H9 (cell line): ENCODE results near the gene CDH15. TPM values are rescaled to one million over a fixed set of nuclear protein-coding genes. Genes with fewer than 3 reads are reported as not detected.

Source experiments
- DNase-seq: peaks from one replicate; pipeline ENCODE4 v3.0.0-alpha.2; 2017
- H2AFZ ChIP-seq: one replicate; pipeline ENCODE4 v1.6.1; 2013; ENCODE audit warnings: mild to moderate bottlenecking, low read length, control low read depth, moderate library complexity
- H2AK5ac ChIP-seq: 2 replicates; pipeline ENCODE4 v1.6.1; 2013; ENCODE audit warnings: low read length, control low read depth, mixed read lengths; ENCODE audit not compliant: insufficient read length
- H2BK120ac ChIP-seq: one replicate; pipeline ENCODE4 v1.6.1; 2013; ENCODE audit warnings: low read depth, mild to moderate bottlenecking, low read length, control low read depth, inconsistent platforms; ENCODE audit not compliant: poor library complexity, severe bottlenecking
- H2BK12ac ChIP-seq: 2 replicates; pipeline ENCODE4 v1.6.1; 2013; ENCODE audit warnings: low read length, control low read depth, mixed read lengths, low read depth; ENCODE audit not compliant: insufficient read length
- H2BK15ac ChIP-seq: 2 replicates; pipeline ENCODE4 v1.6.1; 2013; ENCODE audit warnings: low read depth, low read length, control low read depth
- H2BK20ac ChIP-seq: one replicate; pipeline ENCODE4 v1.6.1; 2013; ENCODE audit warnings: low read depth, mild to moderate bottlenecking, low read length, control low read depth, inconsistent platforms; ENCODE audit not compliant: poor library complexity, severe bottlenecking
- H2BK5ac ChIP-seq: 2 replicates; pipeline ENCODE4 v1.6.1; 2013; ENCODE audit warnings: low read length, control low read depth, mixed read lengths; ENCODE audit not compliant: insufficient read length
- H3K14ac ChIP-seq: 2 replicates; pipeline ENCODE4 v1.6.1; 2013; ENCODE audit warnings: low read length, control low read depth; ENCODE audit not compliant: insufficient read depth
- H3K18ac ChIP-seq: 2 replicates; pipeline ENCODE4 v1.6.1; 2013; ENCODE audit warnings: low read depth, mild to moderate bottlenecking, mixed read lengths, low read length, control low read depth; ENCODE audit not compliant: insufficient read length
- H3K23ac ChIP-seq: 2 replicates; pipeline ENCODE4 v1.6.1; 2013; ENCODE audit warnings: low read length, control low read depth, mixed read lengths, low read depth; ENCODE audit not compliant: insufficient read length
- H3K23me2 ChIP-seq: 2 replicates; pipeline ENCODE4 v1.6.1; 2013; ENCODE audit warnings: low read depth, mild to moderate bottlenecking, mixed read lengths, low read length, control low read depth; ENCODE audit not compliant: insufficient read length, poor library complexity, severe bottlenecking
- H3K27ac ChIP-seq: 2 replicates; pipeline ENCODE4 v1.5.1; 2013; ENCODE audit warnings: low read length, control low read depth, mixed read lengths, low read depth; ENCODE audit not compliant: insufficient read length
- H3K27me3 ChIP-seq: 2 replicates; pipeline ENCODE4 v1.6.1; 2013; ENCODE audit warnings: low read length, control low read depth, inconsistent platforms; ENCODE audit not compliant: insufficient read depth
- H3K4ac ChIP-seq: 2 replicates; pipeline ENCODE4 v1.6.1; 2013; ENCODE audit warnings: low read depth, mild to moderate bottlenecking, control low read depth, inconsistent platforms, low read length, moderate library complexity
- H3K4me1 ChIP-seq: 2 replicates; pipeline ENCODE4 v1.6.1; 2013; ENCODE audit warnings: low read length, control low read depth, inconsistent platforms; ENCODE audit not compliant: insufficient read depth
- H3K4me2 ChIP-seq: 2 replicates; pipeline ENCODE4 v1.6.1; 2013; ENCODE audit warnings: low read length, control low read depth, mixed read lengths; ENCODE audit not compliant: insufficient read length, insufficient read depth
- H3K56ac ChIP-seq: 2 replicates; pipeline ENCODE4 v1.6.1; 2013; ENCODE audit warnings: low read depth, mild to moderate bottlenecking, mixed read lengths, low read length, control low read depth; ENCODE audit not compliant: insufficient read length
- H3K79me1 ChIP-seq: 2 replicates; pipeline ENCODE4 v1.6.1; 2013; ENCODE audit warnings: low read depth, mild to moderate bottlenecking, moderate library complexity, low read length, control low read depth, inconsistent platforms; ENCODE audit not compliant: insufficient read depth, poor library complexity, severe bottlenecking
- H3K79me2 ChIP-seq: 2 replicates; pipeline ENCODE4 v1.6.1; 2013; ENCODE audit warnings: low read length, control low read depth, inconsistent platforms; ENCODE audit not compliant: insufficient read depth
- H3K9ac ChIP-seq: 2 replicates; pipeline ENCODE4 v1.6.1; 2013; ENCODE audit warnings: low read length, control low read depth, mixed read lengths; ENCODE audit not compliant: insufficient read length; ENCODE audit errors: extremely low read depth
- H3K9me3 ChIP-seq: one replicate; pipeline ENCODE4 v1.6.1; 2013; ENCODE audit warnings: low read depth, low read length, inconsistent platforms; ENCODE audit not compliant: control insufficient read depth
- H3T11ph ChIP-seq: one replicate; pipeline ENCODE4 v1.6.1; 2013; ENCODE audit warnings: mild to moderate bottlenecking, low read length, control low read depth, inconsistent platforms
- H4K20me1 ChIP-seq: one replicate; pipeline ENCODE4 v1.6.1; 2013; ENCODE audit not compliant: control insufficient read depth, insufficient read length, insufficient read depth
- H4K5ac ChIP-seq: 2 replicates; pipeline ENCODE4 v1.6.1; 2013; ENCODE audit warnings: low read depth, mild to moderate bottlenecking, mixed read lengths, low read length, control low read depth; ENCODE audit not compliant: insufficient read length
- H4K8ac ChIP-seq: replicated peaks from 2 replicates; pipeline ENCODE4 v1.6.1; 2013; ENCODE audit warnings: low read length, control low read depth, mixed read lengths, low read depth; ENCODE audit not compliant: insufficient read length
- H4K91ac ChIP-seq: 2 replicates; pipeline ENCODE4 v1.6.1; 2013; ENCODE audit warnings: low read depth, mild to moderate bottlenecking, moderate library complexity, mixed read lengths, low read length, control low read depth; ENCODE audit not compliant: insufficient read length
- H3K27ac Mint-ChIP-seq, 3 experiments: 2 replicates in 2 of 3; 3 replicates in 1 of 3; pipeline ENCODE4 v1.8.0; 2020 to 2021; ENCODE audit warnings: mixed read lengths in 3 of 3, mild to moderate bottlenecking in 1 of 3, moderate library complexity in 1 of 3
- H3K27me3 Mint-ChIP-seq: 2 replicates; pipeline ENCODE4 v1.8.0; 2021; ENCODE audit warnings: low read depth, mild to moderate bottlenecking, moderate library complexity, mixed read lengths
- H3K36me3 Mint-ChIP-seq, 3 experiments: 2 replicates in 2 of 3; 3 replicates in 1 of 3; pipeline ENCODE4 v1.8.0; 2020 to 2021; ENCODE audit warnings: low read depth in 3 of 3, mixed read lengths in 3 of 3; ENCODE audit not compliant: insufficient read depth in 1 of 3
- H3K4me1 Mint-ChIP-seq, 2 experiments: 2 replicates each; pipeline ENCODE4 v1.8.0; 2020; ENCODE audit warnings: mixed read lengths in 2 of 2
- H3K4me3 Mint-ChIP-seq, 2 experiments: 2 replicates in 1 of 2; 3 replicates in 1 of 2; pipeline ENCODE4 v1.8.0; 2020 to 2021; ENCODE audit warnings: mild to moderate bottlenecking in 2 of 2, mixed read lengths in 2 of 2, moderate library complexity in 1 of 2
- H3K9me3 Mint-ChIP-seq, 2 experiments: 2 replicates in 1 of 2; 3 replicates in 1 of 2; pipeline ENCODE4 v1.8.0; 2020; ENCODE audit warnings: mild to moderate bottlenecking in 2 of 2, mixed read lengths in 2 of 2, moderate library complexity in 1 of 2
- WGBS: extraction: QIAGEN DNeasy Blood & Tissue Kit; methylation state at CpG from one replicate; pipeline ENCODE4 v1.1.7; 2013; ENCODE audit warnings: missing lambda C conversion rate, low lambda C conversion rate, mixed read lengths; ENCODE audit not compliant: insufficient read length; ENCODE audit errors: extremely low coverage; 5-methylcytosine and 5-hydroxymethylcytosine counted together
- total RNA-seq: library from RNA; stranded (reverse); gene quantifications from 2 replicates; pipeline ENCODE4 v1.2.1, GENCODE V29; 2021
- TF ChIP-seq, protein P1 (sequence below): fragments of 200-600 bp; sonication (generic); conservative IDR thresholded peaks from 3 replicates; pipeline ENCODE4 v1.8.0; 2021; ENCODE audit warnings: antibody characterized with exemption, mild to moderate bottlenecking

Gene CDH15
- total RNA-seq, 1 experiment from 2014 or later = 0.28 TPM

GRCh38 chr16:89198417-89199240 is 27.1 kb downstream of the CDH15 start:
- Histone ChIP-seq H3K9me3 (no peaks in the 10 kb centered on the region), H4K8ac (no peak overlapping the region), H3T11ph (no peak overlapping the region), H4K5ac (no peak overlapping the region), H2BK5ac (no peak overlapping the region), H3K27me3 (peaks cover 7% of the 10 kb centered on the region; the same call in 1 of the 2 replicates), H3K56ac (no peak overlapping the region), H2BK15ac (no peak overlapping the region), H3K4ac (no peak overlapping the region), H4K91ac (no peak overlapping the region), H2BK120ac (no peak overlapping the region), H4K20me1 (no peaks in the 10 kb centered on the region), H3K4me1 (no peaks in the 10 kb centered on the region), H2BK20ac (no peak overlapping the region), H3K23me2 (peaks cover 8% of the 10 kb centered on the region), H2AFZ (no peak overlapping the region), H3K79me1 (no peaks in the 10 kb centered on the region), H2AK5ac (no peak overlapping the region), H3K14ac (no peak overlapping the region; the same call in 1 of the 2 replicates), H3K18ac (no peak overlapping the region), H3K27ac (no peak overlapping the region), H3K9ac (no peak overlapping the region), H3K23ac (no peak overlapping the region), H3K79me2 (no peaks in the 10 kb centered on the region), H3K4me2 (no peak overlapping the region), H2BK12ac (no peak overlapping the region)
- WGBS = no CpG with 5 or more reads among the region's 28 CpGs
- DNase-seq = no peak
- Mint-ChIP-seq H3K27ac (no peak overlapping the region), H3K4me3 (no peak overlapping the region), H3K9me3 (peaks cover 5 to 6% of the 10 kb centered on the region in 2 experiments; a peak in 2 of 5 replicates), H3K4me1 (peaks cover 6 to 11% of the 10 kb centered on the region in 2 experiments; a peak in 2 of 4 replicates), H3K27me3 (peaks cover 46% of the 10 kb centered on the region), H3K36me3 (no peaks in the 10 kb centered on the region; a peak in 1 of 7 replicates)
- TF ChIP-seq, protein P1, sequence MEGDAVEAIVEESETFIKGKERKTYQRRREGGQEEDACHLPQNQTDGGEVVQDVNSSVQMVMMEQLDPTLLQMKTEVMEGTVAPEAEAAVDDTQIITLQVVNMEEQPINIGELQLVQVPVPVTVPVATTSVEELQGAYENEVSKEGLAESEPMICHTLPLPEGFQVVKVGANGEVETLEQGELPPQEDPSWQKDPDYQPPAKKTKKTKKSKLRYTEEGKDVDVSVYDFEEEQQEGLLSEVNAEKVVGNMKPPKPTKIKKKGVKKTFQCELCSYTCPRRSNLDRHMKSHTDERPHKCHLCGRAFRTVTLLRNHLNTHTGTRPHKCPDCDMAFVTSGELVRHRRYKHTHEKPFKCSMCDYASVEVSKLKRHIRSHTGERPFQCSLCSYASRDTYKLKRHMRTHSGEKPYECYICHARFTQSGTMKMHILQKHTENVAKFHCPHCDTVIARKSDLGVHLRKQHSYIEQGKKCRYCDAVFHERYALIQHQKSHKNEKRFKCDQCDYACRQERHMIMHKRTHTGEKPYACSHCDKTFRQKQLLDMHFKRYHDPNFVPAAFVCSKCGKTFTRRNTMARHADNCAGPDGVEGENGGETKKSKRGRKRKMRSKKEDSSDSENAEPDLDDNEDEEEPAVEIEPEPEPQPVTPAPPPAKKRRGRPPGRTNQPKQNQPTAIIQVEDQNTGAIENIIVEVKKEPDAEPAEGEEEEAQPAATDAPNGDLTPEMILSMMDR = no peak
